GM15510 (cell line): ENCODE data around the gene AQP3.
"Not testable (repeated sequence)": the region's sequence is repeated elsewhere in the genome, so short reads cannot be mapped to it uniquely, and the experiment has no call there.

Experiments used
- POLR2A ChIP-seq: IDR thresholded peaks from 3 replicates; pipeline ENCODE4 v1.6.1; 2011; ENCODE audit warnings: borderline replicate concordance; ENCODE audit not compliant: insufficient read length; ENCODE audit errors: extremely low read depth

The AQP3 gene

GRCh38 chr9:33408087-33408486, 39.3 kb downstream of the AQP3 start:
- no peak for TF ChIP-seq POLR2A

GRCh38 chr9:33407061-33407460, 40.3 kb downstream of the AQP3 start:
- TF ChIP-seq POLR2A: no peak

GRCh38 chr9:33404788-33405362, 42.5 kb downstream of the AQP3 start:
- no peak for TF ChIP-seq POLR2A

GRCh38 chr9:33403941-33404787, 43.2 kb downstream of the AQP3 start:
- TF ChIP-seq POLR2A: no peak

- TF ChIP-seq POLR2A: not testable (repeated sequence)
Measured at GRCh38 chr9:33402371-33402770, 45.0 kb downstream of the AQP3 start, which contains the start of gene AQP7. Gene AQP7 (minus strand): TSS chr9:33402568. CDS start chr9:33401262, 1,306 bp downstream.

- no peak for TF ChIP-seq POLR2A
Measured at GRCh38 chr9:33393581-33393980, 53.8 kb downstream of the AQP3 start.
